Activated effector memory CD4-positive, alpha-beta T cell treated with anti-CD3 and anti-CD28 coated beads, Interleukin-2, amount 50 U/mL, for 16 hours (primary cell): ENCODE data around the gene RBM23.
A peak's percentile ranks its signal among the peaks of the same experiment; 100 is the strongest.
"Not testable (repeated sequence)": the region's sequence is repeated elsewhere in the genome, so short reads cannot be mapped to it uniquely, and the experiment has no call there.

Experiments used
- DNase-seq: peaks from one replicate; pipeline ENCODE4 v3.0.0-alpha.2; 2020

Gene RBM23

DNA sequence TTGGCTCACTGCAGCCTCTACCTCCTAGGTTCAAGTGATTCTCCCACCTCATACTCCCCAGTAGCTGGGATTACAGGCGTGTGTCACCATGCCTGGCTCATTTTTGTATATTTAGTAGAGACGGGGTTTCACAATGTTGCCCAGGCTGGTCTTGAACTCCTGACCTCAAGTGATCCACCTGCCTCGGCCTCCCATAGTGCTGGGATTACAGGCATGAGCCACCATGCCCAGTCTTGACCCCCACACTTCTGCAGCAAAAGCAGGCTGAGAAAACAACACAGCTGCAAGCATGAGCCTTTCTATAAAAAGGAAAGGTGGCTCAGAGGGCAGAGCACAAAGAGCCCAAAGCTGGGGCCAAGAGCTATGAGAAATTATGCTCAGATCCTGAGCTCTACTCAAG is 58.6 kb downstream of the RBM23 start:
- not testable (repeated sequence) for DNase-seq

DNA sequence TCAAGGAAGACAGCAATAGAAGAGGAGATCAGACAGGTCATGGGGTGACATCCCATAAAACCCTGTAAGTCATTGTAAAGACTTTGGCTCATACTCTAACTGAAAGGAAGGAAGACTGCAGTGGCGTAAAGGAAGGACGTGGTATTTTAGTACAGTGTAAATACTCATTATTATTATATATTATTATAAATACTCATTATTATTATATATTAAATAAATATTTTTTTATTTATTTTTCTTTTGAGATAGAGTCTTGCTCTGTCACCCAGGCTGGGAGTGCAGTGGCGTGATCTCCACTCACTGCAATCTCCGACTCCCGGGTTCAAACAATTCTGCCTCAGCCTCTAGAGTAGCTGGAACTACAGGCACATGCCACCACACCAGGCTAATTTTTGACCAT is 62.5 kb downstream of the RBM23 start:
- no peak for DNase-seq

DNA sequence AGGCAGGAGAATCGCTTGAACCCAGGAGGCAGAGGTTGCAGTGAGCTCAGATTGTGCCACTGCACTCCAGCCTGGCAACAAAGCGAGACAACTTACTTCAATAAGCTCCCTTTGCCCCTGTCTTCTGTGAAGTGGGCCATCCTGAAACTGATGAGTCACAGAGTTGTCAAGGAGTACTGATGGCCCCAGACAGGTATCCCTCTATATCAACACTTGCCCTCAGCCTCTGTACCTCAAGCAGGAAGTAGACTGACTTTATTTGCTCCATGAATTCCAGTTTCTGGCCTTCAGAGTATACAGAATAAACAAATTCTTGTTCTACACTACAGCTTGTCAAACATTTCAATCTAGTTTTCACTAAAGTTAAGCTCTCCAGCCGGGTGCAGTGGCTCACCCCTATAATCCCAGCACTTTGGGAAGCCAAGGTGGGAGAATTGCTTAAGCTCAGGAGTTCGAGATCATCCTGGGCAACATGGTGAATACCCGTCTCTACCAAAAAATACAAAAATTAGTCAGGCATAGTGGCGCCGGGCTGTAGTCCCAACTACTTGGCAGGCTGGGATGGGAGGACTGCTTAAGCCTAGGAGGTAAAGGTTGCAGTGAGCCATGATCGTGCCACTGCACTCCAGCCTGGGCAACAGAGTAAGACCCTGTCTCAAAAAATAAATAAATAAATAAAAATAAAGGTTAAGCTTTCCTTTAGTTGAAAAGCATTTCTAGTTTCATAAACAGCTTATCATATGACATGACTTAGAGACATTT is 63.8 kb downstream of the RBM23 start:
- DNase-seq, result no peak

DNA sequence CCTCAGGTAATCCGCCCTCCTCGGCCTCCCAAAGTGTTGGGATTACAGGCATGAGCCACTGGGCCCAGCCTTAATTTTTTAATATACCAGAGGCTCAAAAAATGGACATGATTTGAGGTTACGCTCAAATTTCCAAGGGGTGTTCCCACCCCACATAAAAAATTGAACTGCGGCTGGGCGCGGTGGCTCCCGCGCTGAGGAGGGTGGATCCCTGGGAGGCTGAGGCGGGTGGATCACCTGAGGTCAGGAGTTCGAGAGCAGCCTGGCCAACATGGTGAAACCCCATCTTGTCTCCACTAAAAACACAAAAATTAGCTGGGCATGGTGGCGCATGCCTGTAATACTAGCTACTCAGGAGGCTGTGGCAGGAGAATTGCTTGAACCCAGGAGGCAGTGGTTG is 64.7 kb downstream of the RBM23 start:
- DNase-seq, result not testable (repeated sequence)

DNA sequence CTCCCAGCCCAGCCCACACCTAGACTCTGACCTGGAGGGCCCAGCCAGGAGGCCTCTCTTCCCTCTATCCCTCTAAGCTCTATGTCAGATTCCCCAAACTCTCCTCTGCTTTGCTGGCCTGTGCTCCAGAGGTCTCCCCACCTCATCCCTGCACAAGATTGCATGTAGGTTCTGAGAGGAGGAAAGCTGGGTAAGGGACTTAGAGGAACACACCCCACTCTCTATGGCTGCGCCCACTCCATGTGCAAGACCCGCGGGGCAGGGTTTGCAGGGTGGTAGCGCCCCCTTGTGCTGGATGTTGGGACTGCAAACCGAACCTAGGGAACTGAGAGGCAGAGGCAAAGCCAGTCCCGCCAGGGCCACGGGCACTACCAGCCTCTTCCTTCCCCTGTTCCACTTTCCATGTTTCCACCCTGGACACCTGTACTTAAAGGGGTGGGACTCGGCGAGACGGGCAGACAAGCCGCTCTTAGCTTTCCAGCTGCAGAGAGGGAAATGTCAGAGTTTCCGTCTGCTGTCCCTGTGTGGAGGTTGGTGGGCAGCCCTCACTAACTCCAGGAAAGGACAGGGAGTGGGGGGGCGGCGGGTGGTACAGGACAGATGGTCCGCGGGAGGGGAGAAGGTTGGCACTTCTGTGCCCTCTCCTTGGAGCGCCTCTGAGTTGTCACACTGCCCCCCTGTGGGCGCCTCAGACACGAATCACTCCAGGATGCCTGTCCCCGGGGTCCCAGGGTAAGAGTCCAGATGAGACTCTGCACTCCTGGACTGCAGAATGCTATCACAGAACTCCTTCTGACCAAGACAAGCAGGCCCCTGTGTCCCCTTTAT is 65.8 kb downstream of the RBM23 start:
- peak; percentile 97 for DNase-seq

DNA sequence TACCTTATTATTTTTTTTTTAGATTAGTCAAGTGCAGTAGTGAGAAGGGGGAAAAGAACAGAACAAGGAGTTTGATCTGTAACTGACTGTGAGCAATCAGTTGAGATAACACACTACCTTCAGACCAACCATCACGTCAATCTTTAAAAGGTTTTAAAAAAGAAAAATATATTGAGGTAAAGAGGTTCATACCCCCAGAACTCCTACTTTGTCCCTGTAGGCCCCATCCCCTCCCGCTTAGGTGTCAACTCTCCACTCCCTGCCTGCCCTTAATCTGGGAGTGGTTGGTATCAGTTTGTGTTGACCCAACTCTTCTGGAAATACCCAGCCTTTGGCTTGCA is 66.4 kb downstream of the RBM23 start:
- no peak for DNase-seq

DNA sequence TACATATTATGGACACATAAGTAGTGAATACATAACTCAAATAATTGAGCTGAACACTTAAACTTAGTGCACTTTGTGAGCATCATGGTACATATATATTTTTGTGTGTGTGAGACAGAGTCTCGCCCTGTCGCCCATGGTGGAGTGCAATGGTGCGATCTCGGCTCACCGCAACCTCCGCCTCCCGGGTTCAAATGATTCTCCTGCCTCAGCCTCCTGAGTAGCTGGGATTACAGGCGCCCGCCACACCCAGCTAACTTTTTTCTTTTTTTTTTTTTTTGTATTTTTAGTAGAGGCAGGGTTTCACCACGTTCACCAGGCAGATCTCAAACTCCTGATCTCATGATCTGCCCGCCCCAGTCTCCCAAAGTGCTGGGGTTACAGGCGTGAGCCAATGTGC is 66.8 kb downstream of the RBM23 start:
- not testable (repeated sequence) for DNase-seq

DNA sequence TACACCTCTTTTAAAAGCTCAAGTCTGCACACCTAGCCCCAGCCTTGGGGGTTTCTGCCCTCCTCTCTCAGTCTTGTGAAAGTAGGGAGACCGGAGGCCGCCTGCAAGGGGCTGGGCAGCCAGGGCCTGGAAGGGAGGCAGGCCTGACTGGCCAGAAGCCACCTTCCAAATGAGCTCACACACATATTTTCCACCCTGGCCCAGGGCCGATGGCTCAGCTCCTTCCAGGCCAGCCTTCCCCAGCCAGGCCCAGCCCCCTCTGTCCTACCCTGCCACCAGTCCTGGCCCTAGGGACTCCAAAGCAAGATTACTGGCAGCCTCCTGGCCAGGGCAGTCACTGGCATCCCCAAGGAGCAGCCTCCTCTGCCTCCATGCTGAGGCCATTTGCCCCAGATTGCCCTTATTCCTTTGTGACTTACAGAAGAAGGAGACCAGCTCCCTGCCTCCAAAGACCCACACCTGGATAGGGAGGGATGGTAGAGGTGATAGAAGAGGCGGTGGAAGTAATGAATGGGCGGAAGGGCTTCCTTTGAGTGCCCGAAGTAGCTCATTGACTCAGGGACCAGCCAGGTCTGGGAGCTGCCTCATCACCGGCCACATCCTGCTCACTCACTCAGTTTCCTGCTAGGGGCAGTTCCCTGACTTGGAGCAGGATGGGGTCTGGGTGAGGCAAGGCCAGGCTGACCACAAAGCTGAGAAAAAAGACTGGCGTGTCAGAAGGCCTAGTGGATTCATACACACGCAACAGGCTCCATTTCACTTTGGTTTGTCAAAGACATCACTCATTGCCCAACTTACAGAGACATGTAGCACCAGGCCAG is 67.8 kb downstream of the RBM23 start:
- DNase-seq, result no peak

DNA sequence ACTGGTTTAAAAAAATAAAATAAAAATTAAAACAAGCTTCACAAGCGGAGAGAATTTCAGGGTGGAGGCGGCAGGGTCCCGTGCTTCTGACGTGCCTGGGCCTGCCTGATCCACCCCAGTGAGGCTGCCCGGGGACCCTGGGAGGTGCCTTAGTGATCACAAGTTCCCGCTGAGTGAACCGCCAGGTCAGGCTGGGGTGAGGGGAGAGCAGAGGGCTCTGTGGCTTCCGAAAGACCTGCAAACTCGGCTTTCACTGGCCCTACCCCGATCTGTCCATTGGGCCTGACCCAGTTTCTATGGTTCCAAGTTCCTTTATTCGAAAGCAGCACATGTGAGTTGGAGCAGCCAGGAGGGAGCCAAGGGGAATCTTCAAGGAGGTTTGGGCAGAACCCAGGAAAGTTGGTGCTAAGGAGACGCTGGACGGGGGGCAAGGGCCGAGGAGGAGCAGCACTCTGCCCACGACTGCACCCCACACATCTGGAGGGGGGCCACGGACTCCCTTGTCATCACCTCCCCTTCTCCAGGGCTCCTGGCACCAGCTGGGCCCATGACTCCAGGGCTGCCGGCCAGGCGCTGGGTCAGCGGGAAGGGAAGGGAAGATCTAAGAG is 69.6 kb downstream of the RBM23 start:
- DNase-seq, result no peak

DNA sequence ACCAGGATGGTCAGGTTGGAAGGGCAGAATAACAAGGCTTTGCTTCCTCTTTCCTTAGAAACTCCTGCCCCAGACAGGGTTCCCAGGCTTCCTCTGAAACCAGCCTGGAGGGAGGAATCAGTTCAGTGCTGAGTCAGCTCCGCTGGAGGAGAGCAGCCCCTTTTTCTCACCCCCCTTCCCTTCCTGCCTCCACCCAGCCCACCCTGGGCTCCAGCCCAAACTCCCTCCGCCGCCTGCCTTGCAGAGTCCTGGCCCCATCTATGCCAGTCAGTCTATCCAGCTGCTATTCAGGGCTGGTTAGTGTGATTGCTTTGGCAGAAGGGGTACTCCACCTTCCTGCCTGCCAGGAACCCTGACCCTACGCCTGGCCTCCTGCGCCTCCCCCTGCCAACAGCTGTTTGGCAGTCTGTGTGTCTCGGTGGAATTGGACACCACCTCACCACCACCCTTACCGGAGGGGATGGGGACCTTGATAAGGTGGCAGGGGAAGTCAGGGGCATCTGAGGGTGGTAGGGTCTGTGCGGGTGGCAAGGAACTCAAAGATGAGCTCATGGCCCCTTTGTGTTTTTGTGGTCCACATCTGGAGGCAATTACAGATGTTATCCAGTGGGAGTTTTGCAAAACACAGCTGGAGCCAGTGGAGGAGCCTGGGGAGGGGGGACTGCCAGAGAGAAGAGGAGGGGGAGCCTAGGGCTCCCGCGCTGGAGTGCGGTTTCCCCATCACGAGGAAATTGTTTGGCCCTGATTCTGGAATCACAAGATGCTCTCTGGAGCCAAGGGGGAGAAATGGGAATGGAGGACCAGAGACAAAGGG is 70.4 kb downstream of the RBM23 start:
- DNase-seq, result no peak

DNA sequence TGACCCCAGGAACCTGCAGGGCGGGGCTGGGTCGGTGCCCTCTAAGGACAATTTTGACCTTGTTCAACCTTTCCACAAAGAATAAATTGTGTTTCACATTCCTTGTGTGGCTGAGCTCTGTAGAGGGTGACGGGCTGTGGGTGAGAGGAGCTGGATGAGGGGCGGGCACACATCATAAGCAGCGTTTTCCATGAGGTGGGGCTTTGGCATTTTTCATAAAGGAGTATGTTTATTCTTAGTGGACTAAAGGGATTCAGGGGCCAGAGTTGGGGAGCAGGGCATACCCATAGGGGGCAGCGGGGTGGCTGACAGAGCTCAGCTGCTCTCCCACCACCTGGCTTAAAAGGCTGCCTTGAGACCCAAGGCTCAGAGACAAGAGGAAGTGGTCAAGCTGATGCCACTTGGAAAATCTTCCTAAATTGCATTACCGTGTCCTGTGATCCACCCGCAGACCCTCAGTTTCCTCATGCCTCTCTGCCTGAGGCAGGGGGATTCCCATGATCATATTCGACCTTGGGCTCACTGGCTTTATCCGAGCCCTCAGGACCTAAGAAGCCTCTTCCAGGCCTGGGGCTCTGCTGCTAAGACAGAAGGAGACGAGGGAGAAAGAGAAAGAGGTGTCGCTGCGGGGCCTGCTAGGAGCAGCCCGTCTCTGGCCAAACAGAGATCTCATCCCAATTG is 71.1 kb downstream of the RBM23 start:
- no peak for DNase-seq

DNA sequence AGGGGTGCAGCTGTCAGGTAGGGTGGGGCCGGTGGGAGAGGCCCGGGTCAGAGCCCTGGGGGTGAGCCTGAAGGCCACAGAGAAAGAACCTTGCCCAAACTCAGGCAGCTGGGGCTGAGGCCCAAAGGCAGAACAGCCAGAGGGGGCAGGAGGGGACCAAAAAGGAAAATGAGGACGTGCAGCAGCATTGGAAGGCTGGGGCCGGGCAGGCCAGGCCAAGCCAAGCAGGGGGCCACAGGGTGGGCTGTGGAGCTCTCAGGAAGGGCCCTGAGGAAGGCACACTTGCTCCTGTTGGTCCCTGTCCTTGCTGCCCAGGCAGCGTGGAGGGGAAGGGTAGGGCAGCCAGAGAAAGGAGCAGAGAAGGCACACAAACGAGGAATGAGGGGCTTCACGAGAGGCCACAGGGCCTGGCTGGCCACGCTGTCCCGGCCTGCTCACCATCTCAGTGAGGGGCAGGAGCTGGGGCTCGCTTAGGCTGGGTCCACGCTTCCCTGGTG is 72.1 kb downstream of the RBM23 start:
- DNase-seq, result no peak

DNA sequence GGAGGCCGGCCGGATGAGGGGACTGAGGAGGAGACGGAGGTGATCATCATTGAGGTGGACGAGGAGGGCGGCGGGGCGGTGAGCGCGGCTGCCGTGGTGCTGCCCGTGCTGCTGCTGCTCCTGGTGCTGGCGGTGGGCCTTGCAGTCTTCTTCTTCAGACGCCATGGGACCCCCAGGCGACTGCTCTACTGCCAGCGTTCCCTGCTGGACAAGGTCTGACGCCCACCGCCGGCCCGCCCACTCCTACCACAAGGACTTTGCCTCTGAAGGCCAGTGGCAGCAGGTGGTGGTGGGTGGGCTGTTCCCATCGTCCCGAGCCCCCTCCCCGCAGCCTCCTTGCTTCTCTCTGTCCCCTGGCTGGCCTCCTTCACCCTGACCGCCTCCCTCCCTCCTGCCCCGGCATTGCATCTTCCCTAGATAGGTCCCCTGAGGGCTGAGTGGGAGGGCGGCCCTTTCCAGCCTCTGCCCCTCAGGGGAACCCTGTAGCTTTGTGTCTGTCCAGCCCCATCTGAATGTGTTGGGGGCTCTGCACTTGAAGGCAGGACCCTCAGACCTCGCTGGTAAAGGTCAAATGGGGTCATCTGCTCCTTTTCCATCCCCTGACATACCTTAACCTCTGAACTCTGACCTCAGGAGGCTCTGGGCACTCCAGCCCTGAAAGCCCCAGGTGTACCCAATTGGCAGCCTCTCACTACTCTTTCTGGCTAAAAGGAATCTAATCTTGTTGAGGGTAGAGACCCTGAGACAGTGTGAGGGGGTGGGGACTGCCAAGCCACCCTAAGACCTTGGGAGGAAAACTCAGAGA is 72.9 kb downstream of the RBM23 start:
- DNase-seq, result no peak

DNA sequence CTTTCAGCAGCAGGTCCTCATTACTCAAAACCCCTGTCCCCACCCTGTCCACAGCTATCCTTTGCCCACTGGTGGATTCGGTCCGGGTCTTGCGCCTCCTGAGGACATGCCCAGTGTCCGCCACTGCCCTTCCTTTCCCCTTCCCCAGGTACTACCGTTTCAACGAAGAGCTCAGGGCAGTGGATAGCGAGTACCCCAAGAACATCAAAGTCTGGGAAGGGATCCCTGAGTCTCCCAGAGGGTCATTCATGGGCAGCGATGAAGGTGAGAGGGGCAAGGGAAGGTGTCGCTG is 73.9 kb downstream of the RBM23 start:
- DNase-seq, result no peak

DNA sequence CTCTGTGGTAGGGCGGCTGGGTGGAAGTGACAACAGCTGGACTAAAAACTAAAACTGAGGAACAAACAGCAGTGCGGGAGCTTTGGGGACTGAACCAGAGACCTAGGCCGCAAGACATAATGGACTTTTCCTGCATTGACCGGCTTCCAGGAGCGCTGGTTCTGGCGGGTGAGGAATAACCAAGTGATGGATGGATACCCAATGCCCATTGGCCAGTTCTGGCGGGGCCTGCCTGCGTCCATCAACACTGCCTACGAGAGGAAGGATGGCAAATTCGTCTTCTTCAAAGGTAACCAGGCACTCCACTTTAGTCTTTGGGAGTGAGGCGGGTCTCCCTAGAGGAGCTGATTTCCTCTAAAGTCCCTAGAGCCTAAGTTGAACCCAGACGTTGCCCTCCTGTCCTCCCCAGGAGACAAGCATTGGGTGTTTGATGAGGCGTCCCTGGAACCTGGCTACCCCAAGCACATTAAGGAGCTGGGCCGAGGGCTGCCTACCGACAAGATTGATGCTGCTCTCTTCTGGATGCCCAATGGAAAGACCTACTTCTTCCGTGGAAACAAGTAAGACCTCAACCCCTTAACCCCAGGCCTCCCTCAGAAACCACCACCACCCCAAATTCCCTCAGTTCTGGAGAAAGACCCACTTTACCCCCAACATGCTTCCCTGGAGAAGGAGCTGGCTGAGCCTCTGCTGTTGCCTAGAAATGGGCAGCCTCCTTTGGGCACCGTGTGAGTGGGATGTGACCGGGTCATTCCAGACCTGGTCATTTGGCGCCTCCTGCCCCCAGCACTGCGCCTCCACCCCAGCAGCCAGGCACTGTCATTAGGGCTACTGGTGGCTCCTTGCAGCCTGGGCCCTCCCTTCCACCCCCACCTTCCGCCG is 74.5 kb downstream of the RBM23 start:
- DNase-seq, result no peak
